Measurements from ENCODE around the gene HDAC11.

Gene HDAC11

DNA sequence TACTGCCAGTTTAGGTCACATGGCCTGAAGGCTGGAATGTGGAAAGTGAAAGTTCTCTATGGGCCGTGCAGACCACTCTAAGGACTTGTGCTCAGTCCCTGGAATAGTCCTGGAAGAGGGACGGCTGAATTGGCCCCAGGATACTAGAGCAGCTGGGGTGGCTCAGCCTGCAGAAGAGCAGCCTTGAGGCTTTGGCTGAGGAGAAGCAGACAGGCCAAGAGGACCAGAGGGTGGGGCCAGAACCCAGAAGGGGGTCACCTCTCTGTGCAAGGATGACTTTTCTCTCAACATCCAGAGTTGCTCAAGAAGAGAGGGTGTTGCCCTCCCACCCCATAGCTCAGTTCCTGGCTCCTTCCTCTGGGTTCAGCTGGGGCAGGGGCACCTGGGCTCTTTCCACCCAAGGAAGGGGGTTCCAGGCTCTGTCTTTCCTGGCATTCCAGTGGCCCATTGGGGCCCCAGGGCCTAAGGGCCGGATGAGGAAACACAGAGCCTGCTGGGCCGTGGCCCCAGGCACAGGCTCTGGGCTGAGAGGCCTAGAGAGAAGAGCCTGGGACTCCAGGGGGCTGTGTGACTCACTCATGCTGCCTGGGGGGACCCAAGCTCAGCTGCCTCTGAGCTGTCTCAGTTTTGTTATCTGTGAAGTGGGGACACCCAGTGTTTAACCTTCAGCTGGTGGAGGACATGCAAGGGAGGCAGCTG is 60.3 kb downstream of the HDAC11 start:
- Histone ChIP-seq H3K9ac (no peak overlapping the region), H3K4me3 (ENCODE audit: low read depth, low read length) (no peak overlapping the region), H3K27ac (no peak overlapping the region), H3K4me1 (no peaks in the 10 kb centered on the region), H3K9me3 (ENCODE audit: control insufficient read depth, low read length) (no peaks in the 10 kb centered on the region), H3K4me2 (ENCODE audit: low read length) (no peak overlapping the region), H3K27me3 (ENCODE audit: control insufficient read depth, insufficient read depth, low read length) (no peaks in the 10 kb centered on the region), H2AFZ (no peak overlapping the region), H3K79me2 (no peaks in the 10 kb centered on the region), H3K36me3 (ENCODE audit: control insufficient read depth, insufficient read depth, low read length) (no peaks in the 10 kb centered on the region)
- TF ChIP-seq, protein P1, sequence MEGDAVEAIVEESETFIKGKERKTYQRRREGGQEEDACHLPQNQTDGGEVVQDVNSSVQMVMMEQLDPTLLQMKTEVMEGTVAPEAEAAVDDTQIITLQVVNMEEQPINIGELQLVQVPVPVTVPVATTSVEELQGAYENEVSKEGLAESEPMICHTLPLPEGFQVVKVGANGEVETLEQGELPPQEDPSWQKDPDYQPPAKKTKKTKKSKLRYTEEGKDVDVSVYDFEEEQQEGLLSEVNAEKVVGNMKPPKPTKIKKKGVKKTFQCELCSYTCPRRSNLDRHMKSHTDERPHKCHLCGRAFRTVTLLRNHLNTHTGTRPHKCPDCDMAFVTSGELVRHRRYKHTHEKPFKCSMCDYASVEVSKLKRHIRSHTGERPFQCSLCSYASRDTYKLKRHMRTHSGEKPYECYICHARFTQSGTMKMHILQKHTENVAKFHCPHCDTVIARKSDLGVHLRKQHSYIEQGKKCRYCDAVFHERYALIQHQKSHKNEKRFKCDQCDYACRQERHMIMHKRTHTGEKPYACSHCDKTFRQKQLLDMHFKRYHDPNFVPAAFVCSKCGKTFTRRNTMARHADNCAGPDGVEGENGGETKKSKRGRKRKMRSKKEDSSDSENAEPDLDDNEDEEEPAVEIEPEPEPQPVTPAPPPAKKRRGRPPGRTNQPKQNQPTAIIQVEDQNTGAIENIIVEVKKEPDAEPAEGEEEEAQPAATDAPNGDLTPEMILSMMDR (IDR thresholded peaks at IDR 0.05) = no peak

DNA sequence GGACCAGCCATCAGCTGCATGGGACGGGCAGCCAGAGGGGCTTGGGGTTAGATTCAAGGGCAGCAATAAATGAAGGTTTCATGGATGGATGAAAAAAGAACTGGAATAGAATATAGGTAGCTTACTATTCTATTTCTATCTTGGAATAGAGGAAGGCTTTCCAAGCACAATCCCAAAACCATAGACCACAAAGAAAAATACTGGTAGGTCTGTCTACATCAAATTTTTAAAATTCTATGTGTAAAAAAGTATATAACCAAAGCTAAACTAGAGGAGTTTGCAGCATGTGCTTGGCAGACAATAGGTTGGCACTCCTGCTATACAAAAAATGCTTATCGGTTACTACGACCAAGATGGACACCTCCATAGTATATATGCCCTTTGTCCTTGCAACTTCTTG is 61.6 kb downstream of the HDAC11 start:
- H3K27ac ChIP-seq = no peak overlapping the region
- H3K27me3 ChIP-seq (ENCODE audit: control insufficient read depth, insufficient read depth, low read length) = no peaks in the 10 kb centered on the region
- no peaks in the 10 kb centered on the region for H3K9me3 ChIP-seq (ENCODE audit: control insufficient read depth, low read length)
- no peak overlapping the region for H3K4me2 ChIP-seq (ENCODE audit: low read length)
- H3K36me3 ChIP-seq (ENCODE audit: control insufficient read depth, insufficient read depth, low read length) = no peaks in the 10 kb centered on the region
- H2AFZ ChIP-seq = no peak overlapping the region
- H3K79me2 ChIP-seq = no peaks in the 10 kb centered on the region
- no peaks in the 10 kb centered on the region for H3K4me1 ChIP-seq
- TF ChIP-seq, protein P1 (IDR thresholded peaks at IDR 0.05) = no peak
- H3K4me3 ChIP-seq (ENCODE audit: low read depth, low read length) = no peak overlapping the region
- H3K9ac ChIP-seq = no peak overlapping the region

DNA sequence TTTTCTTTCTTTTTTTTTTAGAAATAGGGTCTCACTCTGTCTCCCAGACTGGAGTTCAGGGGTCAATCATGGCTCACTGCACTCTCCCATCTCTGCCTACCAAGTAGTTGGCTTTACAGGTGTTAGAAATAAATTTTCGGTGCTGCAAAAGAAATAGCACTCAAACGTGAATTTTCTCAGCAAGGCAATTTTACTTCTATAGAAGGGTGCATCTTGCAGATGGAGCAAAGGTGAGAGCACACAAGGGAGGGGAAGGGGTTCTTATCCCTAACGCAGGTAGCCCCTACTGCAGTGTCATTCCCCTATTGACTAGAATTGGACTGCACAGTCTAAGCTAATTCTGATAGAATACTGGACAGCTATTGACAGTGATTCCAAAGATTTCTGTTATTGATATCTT is 62.0 kb downstream of the HDAC11 start:
- Histone ChIP-seq H3K27ac (no peak overlapping the region), H3K4me3 (ENCODE audit: low read depth, low read length) (no peak overlapping the region), H3K36me3 (ENCODE audit: control insufficient read depth, insufficient read depth, low read length) (no peaks in the 10 kb centered on the region)

DNA sequence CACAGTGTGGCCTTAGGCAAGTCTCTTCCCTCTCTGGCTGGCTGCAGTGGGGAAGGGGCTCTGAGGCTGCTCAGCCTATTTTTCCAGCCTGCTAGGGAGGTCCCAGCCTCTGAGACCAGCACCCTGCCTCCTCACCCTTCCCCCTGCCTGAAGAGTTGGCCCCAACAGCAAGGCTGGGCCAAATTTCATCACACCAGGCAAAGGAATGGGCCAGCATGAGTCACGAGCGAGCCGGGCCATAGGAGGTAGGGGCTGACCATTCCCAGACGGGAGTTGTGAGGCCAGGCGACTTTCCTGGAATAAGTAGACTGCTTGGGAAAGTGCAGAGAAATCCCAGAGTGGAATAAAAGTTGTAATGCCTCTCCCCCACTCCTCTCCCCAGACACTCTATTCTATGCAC is 63.1 kb downstream of the HDAC11 start:
- no peak overlapping the region for H3K27ac ChIP-seq
- H3K79me2 ChIP-seq = no peaks in the 10 kb centered on the region
- no peak overlapping the region for H3K4me3 ChIP-seq (ENCODE audit: low read depth, low read length)
- no peak overlapping the region for H3K4me2 ChIP-seq (ENCODE audit: low read length)
- no peaks in the 10 kb centered on the region for H3K36me3 ChIP-seq (ENCODE audit: control insufficient read depth, insufficient read depth, low read length)
- no peak overlapping the region for H3K9ac ChIP-seq
- no peaks in the 10 kb centered on the region for H3K27me3 ChIP-seq (ENCODE audit: control insufficient read depth, insufficient read depth, low read length)
- TF ChIP-seq, protein P1 (IDR thresholded peaks at IDR 0.05) = no peak
- no peaks in the 10 kb centered on the region for H3K4me1 ChIP-seq
- H2AFZ ChIP-seq = no peak overlapping the region
- H3K9me3 ChIP-seq (ENCODE audit: control insufficient read depth, low read length) = no peaks in the 10 kb centered on the region

More for the DNA sequence above, 62.0 kb downstream of the HDAC11 start:
- Histone ChIP-seq H3K79me2 (no peaks in the 10 kb centered on the region), H2AFZ (no peak overlapping the region), H3K4me1 (no peaks in the 10 kb centered on the region), H3K4me2 (ENCODE audit: low read length) (no peak overlapping the region), H3K27me3 (ENCODE audit: control insufficient read depth, insufficient read depth, low read length) (no peaks in the 10 kb centered on the region), H3K9me3 (ENCODE audit: control insufficient read depth, low read length) (no peaks in the 10 kb centered on the region), H3K9ac (no peak overlapping the region)
- TF ChIP-seq, protein P1 (IDR thresholded peaks at IDR 0.05) = no peak

DNA sequence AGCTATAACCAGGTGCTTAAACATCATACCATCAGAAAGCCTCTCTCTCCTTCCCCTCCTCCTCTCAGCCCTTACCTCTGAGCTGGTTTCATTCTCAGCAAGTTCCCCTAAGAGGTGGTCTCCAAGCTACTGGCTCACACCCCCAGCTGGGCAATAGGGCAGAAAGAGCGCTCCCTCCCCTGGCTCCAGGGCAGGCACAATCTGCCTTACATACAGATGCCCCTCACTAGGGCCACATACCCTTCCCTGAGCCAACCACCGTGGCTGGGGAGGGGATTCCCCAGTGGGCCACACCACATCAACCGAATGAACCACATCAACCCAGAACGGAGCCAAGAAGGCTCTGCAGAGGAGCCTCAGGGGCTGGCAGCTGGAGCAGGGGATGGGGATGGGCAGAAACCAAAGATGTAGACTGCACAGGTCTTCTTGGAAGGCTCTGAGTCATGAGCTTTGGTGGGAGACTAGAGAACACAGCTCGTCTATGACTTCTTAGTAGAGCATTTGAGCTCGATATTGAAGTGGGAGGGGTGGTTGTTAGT is 64.3 kb downstream of the HDAC11 start:
- H3K27ac ChIP-seq = no peak overlapping the region
- TF ChIP-seq, protein P1 (IDR thresholded peaks at IDR 0.05) = no peak
- no peaks in the 10 kb centered on the region for H3K36me3 ChIP-seq (ENCODE audit: control insufficient read depth, insufficient read depth, low read length)

More for the DNA sequence above, 64.3 kb downstream of the HDAC11 start:
- no peaks in the 10 kb centered on the region for H3K27me3 ChIP-seq (ENCODE audit: control insufficient read depth, insufficient read depth, low read length)
- no peaks in the 10 kb centered on the region for H3K4me1 ChIP-seq
- H3K4me3 ChIP-seq (ENCODE audit: low read depth, low read length) = no peak overlapping the region
- no peaks in the 10 kb centered on the region for H3K9me3 ChIP-seq (ENCODE audit: control insufficient read depth, low read length)
- no peak overlapping the region for H3K9ac ChIP-seq
- H3K79me2 ChIP-seq = no peaks in the 10 kb centered on the region
- H2AFZ ChIP-seq = no peak overlapping the region
- H3K4me2 ChIP-seq (ENCODE audit: low read length) = no peak overlapping the region
